Measurements from ENCODE around the gene TRAF1. TPM values are rescaled to one million over a fixed set of nuclear protein-coding genes. Genes with fewer than 3 reads are reported as not detected.
A peak's percentile ranks its signal among the peaks of the same experiment; 100 is the strongest.

TRAF1 gene
- total and polyA plus RNA-seq, 4 donors = 0.38 to 2.6 (median 0.71) TPM

DNA sequence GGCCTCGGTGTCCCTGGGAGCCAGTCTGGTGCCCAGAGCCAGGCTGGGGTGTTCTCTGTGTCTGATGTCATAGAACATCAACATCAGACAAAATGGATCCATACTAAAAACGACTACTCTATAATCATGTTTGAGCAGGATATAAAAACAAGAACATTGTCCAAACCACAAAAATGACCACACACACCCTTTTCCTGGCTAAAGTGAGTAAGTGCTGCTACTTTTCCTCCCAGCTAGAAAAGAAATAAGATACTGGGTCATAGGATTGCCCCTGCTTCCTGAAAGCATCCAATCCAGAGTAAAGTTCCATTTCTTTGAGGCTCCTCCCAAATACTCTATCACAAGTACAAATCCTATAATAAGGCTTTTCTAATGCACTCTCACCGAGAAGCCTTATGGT lies 19.7 kb upstream of the TRAF1 start:
- Histone ChIP-seq H3K9ac (ENCODE audit: low read depth in 1 of 2, low read length in 2 of 2) (no peak overlapping the region), H3K4me3 (ENCODE audit: low read depth in 1 of 3, low read length in 3 of 3) (no peak overlapping the region), H3K27me3 (ENCODE audit: control insufficient read depth in 4 of 4, insufficient read depth in 4 of 4, low read length in 3 of 4) (no peaks in the 10 kb centered on the region), H3K27ac (ENCODE audit: low read depth in 1 of 2, low read length in 2 of 2) (no peak overlapping the region), H3K4me1 (ENCODE audit: control insufficient read depth in 4 of 4, insufficient read depth in 4 of 4, low read length in 3 of 4) (peaks cover 0 to 23% (median 16%) of the 10 kb centered on the region in 4 donors), H3K36me3 (ENCODE audit: control insufficient read depth in 4 of 4, insufficient read depth in 3 of 4, low read depth in 1 of 4, low read length in 3 of 4) (peaks cover 2 to 10% (median 7%) of the 10 kb centered on the region in 4 donors), H3K9me3 (ENCODE audit: control insufficient read depth in 4 of 4, low read length in 3 of 4) (no peaks in the 10 kb centered on the region)
- DNase-seq (ENCODE audit: low spot score) = no peak
- 82% methylated on average over 3 of the region's 3 CpGs for WGBS
- TF ChIP-seq, protein P1, sequence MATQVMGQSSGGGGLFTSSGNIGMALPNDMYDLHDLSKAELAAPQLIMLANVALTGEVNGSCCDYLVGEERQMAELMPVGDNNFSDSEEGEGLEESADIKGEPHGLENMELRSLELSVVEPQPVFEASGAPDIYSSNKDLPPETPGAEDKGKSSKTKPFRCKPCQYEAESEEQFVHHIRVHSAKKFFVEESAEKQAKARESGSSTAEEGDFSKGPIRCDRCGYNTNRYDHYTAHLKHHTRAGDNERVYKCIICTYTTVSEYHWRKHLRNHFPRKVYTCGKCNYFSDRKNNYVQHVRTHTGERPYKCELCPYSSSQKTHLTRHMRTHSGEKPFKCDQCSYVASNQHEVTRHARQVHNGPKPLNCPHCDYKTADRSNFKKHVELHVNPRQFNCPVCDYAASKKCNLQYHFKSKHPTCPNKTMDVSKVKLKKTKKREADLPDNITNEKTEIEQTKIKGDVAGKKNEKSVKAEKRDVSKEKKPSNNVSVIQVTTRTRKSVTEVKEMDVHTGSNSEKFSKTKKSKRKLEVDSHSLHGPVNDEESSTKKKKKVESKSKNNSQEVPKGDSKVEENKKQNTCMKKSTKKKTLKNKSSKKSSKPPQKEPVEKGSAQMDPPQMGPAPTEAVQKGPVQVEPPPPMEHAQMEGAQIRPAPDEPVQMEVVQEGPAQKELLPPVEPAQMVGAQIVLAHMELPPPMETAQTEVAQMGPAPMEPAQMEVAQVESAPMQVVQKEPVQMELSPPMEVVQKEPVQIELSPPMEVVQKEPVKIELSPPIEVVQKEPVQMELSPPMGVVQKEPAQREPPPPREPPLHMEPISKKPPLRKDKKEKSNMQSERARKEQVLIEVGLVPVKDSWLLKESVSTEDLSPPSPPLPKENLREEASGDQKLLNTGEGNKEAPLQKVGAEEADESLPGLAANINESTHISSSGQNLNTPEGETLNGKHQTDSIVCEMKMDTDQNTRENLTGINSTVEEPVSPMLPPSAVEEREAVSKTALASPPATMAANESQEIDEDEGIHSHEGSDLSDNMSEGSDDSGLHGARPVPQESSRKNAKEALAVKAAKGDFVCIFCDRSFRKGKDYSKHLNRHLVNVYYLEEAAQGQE (IDR thresholded peaks at IDR 0.05) = no peak
- TF ChIP-seq TAF1 (conservative IDR thresholded peaks at IDR 0.05) = no peak
- no peak for TF ChIP-seq EGR1 (IDR thresholded peaks at IDR 0.05; ENCODE audit: low read depth in 2 of 2)
- no peak for TF ChIP-seq YY1 (IDR thresholded peaks at IDR 0.05)
- no peak for TF ChIP-seq GABPA (IDR thresholded peaks at IDR 0.05 in 1 of 2, conservative IDR thresholded peaks at IDR 0.05 in 1 of 2)
- no peak for TF ChIP-seq SP1 (IDR thresholded peaks at IDR 0.05)
- TF ChIP-seq, protein P2, sequence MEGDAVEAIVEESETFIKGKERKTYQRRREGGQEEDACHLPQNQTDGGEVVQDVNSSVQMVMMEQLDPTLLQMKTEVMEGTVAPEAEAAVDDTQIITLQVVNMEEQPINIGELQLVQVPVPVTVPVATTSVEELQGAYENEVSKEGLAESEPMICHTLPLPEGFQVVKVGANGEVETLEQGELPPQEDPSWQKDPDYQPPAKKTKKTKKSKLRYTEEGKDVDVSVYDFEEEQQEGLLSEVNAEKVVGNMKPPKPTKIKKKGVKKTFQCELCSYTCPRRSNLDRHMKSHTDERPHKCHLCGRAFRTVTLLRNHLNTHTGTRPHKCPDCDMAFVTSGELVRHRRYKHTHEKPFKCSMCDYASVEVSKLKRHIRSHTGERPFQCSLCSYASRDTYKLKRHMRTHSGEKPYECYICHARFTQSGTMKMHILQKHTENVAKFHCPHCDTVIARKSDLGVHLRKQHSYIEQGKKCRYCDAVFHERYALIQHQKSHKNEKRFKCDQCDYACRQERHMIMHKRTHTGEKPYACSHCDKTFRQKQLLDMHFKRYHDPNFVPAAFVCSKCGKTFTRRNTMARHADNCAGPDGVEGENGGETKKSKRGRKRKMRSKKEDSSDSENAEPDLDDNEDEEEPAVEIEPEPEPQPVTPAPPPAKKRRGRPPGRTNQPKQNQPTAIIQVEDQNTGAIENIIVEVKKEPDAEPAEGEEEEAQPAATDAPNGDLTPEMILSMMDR (IDR thresholded peaks at IDR 0.05; ENCODE audit: low read depth, low read length, missing input control) = no peak

DNA sequence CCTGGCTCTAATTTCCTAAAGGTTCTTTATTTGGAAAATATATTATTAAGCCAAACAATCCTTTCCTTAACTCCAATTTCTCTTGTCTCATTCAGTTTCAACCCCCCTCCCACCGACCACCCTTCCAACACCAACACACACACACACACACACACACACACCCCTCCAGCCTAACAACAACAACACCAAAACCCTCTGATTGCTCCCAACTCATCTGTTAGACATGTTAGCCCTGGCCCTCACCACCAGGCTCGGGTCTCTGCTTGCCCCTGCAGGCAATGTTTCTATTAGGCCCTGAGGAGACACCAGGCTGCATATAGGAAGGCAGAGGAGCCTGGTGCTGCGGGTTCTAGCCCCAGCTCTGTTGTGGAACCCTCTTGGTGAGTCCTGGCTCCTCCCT lies 18.4 kb upstream of the TRAF1 start:
- no peak overlapping the region for H3K4me3 ChIP-seq (ENCODE audit: low read depth in 1 of 3, low read length in 3 of 3)
- H3K27ac ChIP-seq (ENCODE audit: low read depth in 1 of 2, low read length in 2 of 2) = peak overlapping the region in 1 of 2 donors; percentile 15
- WGBS = 89% methylated on average over 3 of the region's 3 CpGs
- no peak overlapping the region for H3K9ac ChIP-seq (ENCODE audit: low read depth in 1 of 2, low read length in 2 of 2)
- H3K4me1 ChIP-seq (ENCODE audit: control insufficient read depth in 4 of 4, insufficient read depth in 4 of 4, low read length in 3 of 4) = peaks cover 0 to 24% (median 16%) of the 10 kb centered on the region in 4 donors
- no peaks in the 10 kb centered on the region for H3K27me3 ChIP-seq (ENCODE audit: control insufficient read depth in 4 of 4, insufficient read depth in 4 of 4, low read length in 3 of 4)
- DNase-seq (ENCODE audit: low spot score) = no peak
- no peaks in the 10 kb centered on the region for H3K36me3 ChIP-seq (ENCODE audit: control insufficient read depth in 4 of 4, insufficient read depth in 3 of 4, low read depth in 1 of 4, low read length in 3 of 4)
- no peaks in the 10 kb centered on the region for H3K9me3 ChIP-seq (ENCODE audit: control insufficient read depth in 4 of 4, low read length in 3 of 4)
- no peak for TF ChIP-seq FOXA2 (IDR thresholded peaks at IDR 0.05)
- TF ChIP-seq, protein P3, sequence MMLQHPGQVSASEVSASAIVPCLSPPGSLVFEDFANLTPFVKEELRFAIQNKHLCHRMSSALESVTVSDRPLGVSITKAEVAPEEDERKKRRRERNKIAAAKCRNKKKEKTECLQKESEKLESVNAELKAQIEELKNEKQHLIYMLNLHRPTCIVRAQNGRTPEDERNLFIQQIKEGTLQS (IDR thresholded peaks at IDR 0.05) = no peak

DNA sequence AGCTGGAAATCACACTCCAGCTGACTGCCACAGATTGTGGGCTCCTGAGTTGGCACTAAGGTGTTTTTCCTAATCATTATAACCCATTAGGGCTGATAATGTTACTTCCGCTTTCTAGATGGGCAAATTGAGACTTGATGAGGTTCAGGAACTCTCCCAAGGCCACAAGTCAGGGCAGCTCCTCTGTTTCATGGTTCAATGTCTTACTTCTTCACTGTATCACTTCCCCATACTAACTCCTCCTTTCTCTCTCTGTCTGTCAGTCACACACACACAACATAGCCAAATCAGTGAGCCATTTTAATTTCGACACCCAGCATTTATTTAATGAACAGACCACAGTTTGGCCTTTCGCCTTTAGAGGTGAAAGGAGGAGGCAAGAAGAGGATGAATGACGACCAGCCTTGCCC lies 17.8 kb upstream of the TRAF1 start:
- no peaks in the 10 kb centered on the region for H3K36me3 ChIP-seq (ENCODE audit: control insufficient read depth in 4 of 4, insufficient read depth in 3 of 4, low read depth in 1 of 4, low read length in 3 of 4)
- H3K4me1 ChIP-seq (ENCODE audit: control insufficient read depth in 4 of 4, insufficient read depth in 4 of 4, low read length in 3 of 4) = peaks cover 0 to 24% (median 16%) of the 10 kb centered on the region in 4 donors
- whole genome bisulfite sequencing = 76% methylated on average over 4 of the region's 4 CpGs
- H3K27ac ChIP-seq (ENCODE audit: low read depth in 1 of 2, low read length in 2 of 2) = peak overlapping the region in 1 of 2 donors; percentile 15
- H3K4me3 ChIP-seq (ENCODE audit: low read depth in 1 of 3, low read length in 3 of 3) = no peak overlapping the region
- no peaks in the 10 kb centered on the region for H3K27me3 ChIP-seq (ENCODE audit: control insufficient read depth in 4 of 4, insufficient read depth in 4 of 4, low read length in 3 of 4)
- TF ChIP-seq RAD21 (IDR thresholded peaks at IDR 0.05) (no peak), FOXA1 (IDR thresholded peaks at IDR 0.05) (no peak), YY1 (IDR thresholded peaks at IDR 0.05) (no peak), HNF4G (IDR thresholded peaks at IDR 0.05) (no peak), HNF4A (conservative IDR thresholded peaks at IDR 0.05) (no peak), TAF1 (conservative IDR thresholded peaks at IDR 0.05) (no peak), FOXA2 (IDR thresholded peaks at IDR 0.05) (no peak), GABPA (IDR thresholded peaks at IDR 0.05 in 1 of 2, conservative IDR thresholded peaks at IDR 0.05 in 1 of 2) (no peak)
- TF ChIP-seq, protein P3 (IDR thresholded peaks at IDR 0.05) = no peak
- TF ChIP-seq, protein P1 (IDR thresholded peaks at IDR 0.05) = no peak
- TF ChIP-seq, protein P4, sequence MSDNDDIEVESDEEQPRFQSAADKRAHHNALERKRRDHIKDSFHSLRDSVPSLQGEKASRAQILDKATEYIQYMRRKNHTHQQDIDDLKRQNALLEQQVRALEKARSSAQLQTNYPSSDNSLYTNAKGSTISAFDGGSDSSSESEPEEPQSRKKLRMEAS (IDR thresholded peaks at IDR 0.05) = no peak
- TF ChIP-seq, protein P5, sequence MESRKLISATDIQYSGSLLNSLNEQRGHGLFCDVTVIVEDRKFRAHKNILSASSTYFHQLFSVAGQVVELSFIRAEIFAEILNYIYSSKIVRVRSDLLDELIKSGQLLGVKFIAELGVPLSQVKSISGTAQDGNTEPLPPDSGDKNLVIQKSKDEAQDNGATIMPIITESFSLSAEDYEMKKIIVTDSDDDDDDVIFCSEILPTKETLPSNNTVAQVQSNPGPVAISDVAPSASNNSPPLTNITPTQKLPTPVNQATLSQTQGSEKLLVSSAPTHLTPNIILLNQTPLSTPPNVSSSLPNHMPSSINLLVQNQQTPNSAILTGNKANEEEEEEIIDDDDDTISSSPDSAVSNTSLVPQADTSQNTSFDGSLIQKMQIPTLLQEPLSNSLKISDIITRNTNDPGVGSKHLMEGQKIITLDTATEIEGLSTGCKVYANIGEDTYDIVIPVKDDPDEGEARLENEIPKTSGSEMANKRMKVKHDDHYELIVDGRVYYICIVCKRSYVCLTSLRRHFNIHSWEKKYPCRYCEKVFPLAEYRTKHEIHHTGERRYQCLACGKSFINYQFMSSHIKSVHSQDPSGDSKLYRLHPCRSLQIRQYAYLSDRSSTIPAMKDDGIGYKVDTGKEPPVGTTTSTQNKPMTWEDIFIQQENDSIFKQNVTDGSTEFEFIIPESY (IDR thresholded peaks at IDR 0.05) = no peak
- H3K9ac ChIP-seq (ENCODE audit: low read depth in 1 of 2, low read length in 2 of 2) = no peak overlapping the region
- no peak for DNase-seq (ENCODE audit: low spot score)
- no peaks in the 10 kb centered on the region for H3K9me3 ChIP-seq (ENCODE audit: control insufficient read depth in 4 of 4, low read length in 3 of 4)

Measured in liver (tissue), 9 donors.